GM18870 (cell line): ENCODE measurements around the gene LOC128125822.
A peak's percentile ranks its signal among the peaks of the same experiment; 100 is the strongest.
"Not testable (repeated sequence)": the region's sequence is repeated elsewhere in the genome, so short reads cannot be mapped to it uniquely, and the experiment has no call there.

Experiments
- ATAC-seq: cut with Tn5 transposase; IDR thresholded peaks from one replicate; pipeline ENCODE4 v1.9.1; 2021; ENCODE audit warnings: moderate library complexity; ENCODE audit not compliant: unreplicated experiment

Gene LOC128125822

GRCh38 chr6:63572044-63572746 lies at the start of gene LOC128125822, which contains the start of gene PTP4A1:
Gene LOC128125822 (plus strand): TSS chr6:63572480.
Gene PTP4A1 (plus strand): TSS chr6:63572480. CDS start chr6:63576881, 4,401 bp downstream.
- ATAC-seq = peak; percentile 85

GRCh38 chr6:63522911-63523287 lies 49.4 kb upstream of the LOC128125822 start:
- ATAC-seq = not testable (repeated sequence)

- ATAC-seq = no peak
Observed at GRCh38 chr6:63523630-63524029, 48.6 kb upstream of the LOC128125822 start.

- no peak for ATAC-seq
Observed at GRCh38 chr6:63525186-63525878, 46.9 kb upstream of the LOC128125822 start.

GRCh38 chr6:63526931-63527330 lies 45.3 kb upstream of the LOC128125822 start:
- no peak for ATAC-seq

GRCh38 chr6:63527658-63528514 lies 44.4 kb upstream of the LOC128125822 start:
- ATAC-seq = no peak

GRCh38 chr6:63529498-63529897 lies 42.8 kb upstream of the LOC128125822 start:
- no peak for ATAC-seq

GRCh38 chr6:63530182-63530581 lies 42.1 kb upstream of the LOC128125822 start:
- ATAC-seq = no peak

GRCh38 chr6:63530991-63531390 lies 41.3 kb upstream of the LOC128125822 start:
- ATAC-seq = no peak

GRCh38 chr6:63533026-63533425 lies 39.3 kb upstream of the LOC128125822 start:
- no peak for ATAC-seq

- no peak for ATAC-seq
Observed at GRCh38 chr6:63533952-63534351, 38.3 kb upstream of the LOC128125822 start.

- peak; percentile 66 for ATAC-seq
Observed at GRCh38 chr6:63537201-63537958, 34.9 kb upstream of the LOC128125822 start.

GRCh38 chr6:63537959-63538300 lies 34.4 kb upstream of the LOC128125822 start:
- no peak for ATAC-seq

GRCh38 chr6:63538550-63538949 lies 33.7 kb upstream of the LOC128125822 start:
- no peak for ATAC-seq

GRCh38 chr6:63543001-63543400 lies 29.3 kb upstream of the LOC128125822 start:
- no peak for ATAC-seq

GRCh38 chr6:63543982-63544381 lies 28.3 kb upstream of the LOC128125822 start:
- no peak for ATAC-seq

GRCh38 chr6:63546236-63546635 lies 26.0 kb upstream of the LOC128125822 start:
- ATAC-seq = no peak

- no peak for ATAC-seq
Observed at GRCh38 chr6:63546697-63547096, 25.6 kb upstream of the LOC128125822 start.

GRCh38 chr6:63549076-63549475 lies 23.2 kb upstream of the LOC128125822 start:
- no peak for ATAC-seq

GRCh38 chr6:63553208-63553607 lies 19.1 kb upstream of the LOC128125822 start:
- ATAC-seq = peak; percentile 100

GRCh38 chr6:63553900-63554299 lies 18.4 kb upstream of the LOC128125822 start:
- no peak for ATAC-seq
